LHCN-M2 (cell line): ENCODE measurements around the gene TOP1. TPM values are rescaled to one million over a fixed set of nuclear protein-coding genes. Genes with fewer than 3 reads are reported as not detected.

ENCODE experiments used
- DNase-seq: peaks from one replicate; pipeline ENCODE4 v3.0.0-alpha.2; 2012; ENCODE audit warnings: low read depth
- total RNA-seq: library from RNA; depleted of rRNA; stranded (reverse); fragments of >200 nt; gene quantifications from 2 replicates; pipeline ENCODE4 v1.2.3, GENCODE V29; 2014

Gene TOP1
- total RNA-seq, 1 experiment from 2014 or later, result 37.4 TPM

GRCh38 chr20:41057999-41058673 is 29.5 kb downstream of the TOP1 start:
- peak; percentile 65 for DNase-seq

DNA sequence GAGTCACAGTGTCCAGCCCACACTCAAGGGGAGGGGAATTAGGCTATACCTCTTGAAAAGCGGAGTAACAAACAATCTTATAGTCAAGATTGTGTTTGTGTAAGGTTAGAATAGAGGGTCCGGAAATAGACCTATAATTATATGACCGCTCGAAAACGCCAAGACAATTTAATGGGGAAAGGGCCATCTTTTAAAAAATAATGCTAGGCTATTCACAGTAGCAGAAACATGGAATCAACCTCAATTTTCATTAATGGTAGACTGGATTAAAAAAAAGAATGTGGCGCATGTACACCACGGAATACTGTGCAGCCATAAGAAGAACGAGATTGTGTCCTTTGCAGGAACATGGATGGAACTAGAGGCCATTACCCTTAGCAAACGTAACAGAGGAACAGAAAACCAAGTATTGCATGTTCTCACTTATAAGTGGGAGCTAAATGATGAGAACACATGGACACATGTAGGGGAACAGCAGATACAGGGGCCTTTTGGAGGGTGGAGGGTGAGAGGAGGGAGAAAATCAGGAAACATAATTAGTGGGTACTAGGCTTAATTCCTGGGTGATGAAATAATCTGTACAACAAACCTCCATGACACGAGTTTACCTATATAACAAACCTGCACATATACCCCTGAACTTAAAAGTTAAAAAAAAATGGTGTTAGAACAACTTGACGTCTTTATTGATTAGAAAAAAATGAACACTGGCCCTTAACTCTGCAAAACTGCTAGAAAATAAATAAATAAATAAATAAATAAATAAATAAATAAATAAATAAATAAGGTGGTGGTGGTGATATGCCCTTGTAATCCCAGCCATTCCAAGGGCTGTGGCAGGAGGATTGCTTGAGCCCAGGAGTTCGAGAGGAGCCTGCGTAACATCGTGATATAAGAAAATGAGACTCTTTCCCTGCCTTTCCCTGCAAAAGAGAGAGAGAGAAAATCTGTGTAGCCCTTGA is 30.3 kb downstream of the TOP1 start:
- DNase-seq, result no peak

GRCh38 chr20:41061155-41061554 is 32.5 kb downstream of the TOP1 start:
- no peak for DNase-seq

- no peak for DNase-seq
Observed at GRCh38 chr20:41063442-41063841, 34.8 kb downstream of the TOP1 start.

DNA sequence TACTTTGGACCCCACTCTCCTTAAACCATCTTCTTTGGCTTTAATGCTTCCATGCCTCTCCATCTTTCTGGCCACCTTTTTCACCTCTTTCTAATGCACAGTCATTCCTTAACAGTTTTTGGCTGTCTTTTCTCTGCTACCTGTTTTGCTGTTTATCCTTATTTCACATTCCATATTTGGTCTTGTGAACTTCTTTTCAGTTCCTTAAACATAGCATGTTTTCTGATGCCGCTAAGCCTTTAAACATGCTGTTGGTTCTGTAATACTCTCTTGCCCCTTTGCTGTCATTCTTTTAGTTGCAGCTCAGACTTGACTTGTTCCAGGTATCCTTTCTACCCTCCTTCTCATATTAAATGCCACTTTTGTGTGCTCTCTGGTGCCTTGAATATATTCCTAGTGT is 35.8 kb downstream of the TOP1 start:
- DNase-seq, result no peak

DNA sequence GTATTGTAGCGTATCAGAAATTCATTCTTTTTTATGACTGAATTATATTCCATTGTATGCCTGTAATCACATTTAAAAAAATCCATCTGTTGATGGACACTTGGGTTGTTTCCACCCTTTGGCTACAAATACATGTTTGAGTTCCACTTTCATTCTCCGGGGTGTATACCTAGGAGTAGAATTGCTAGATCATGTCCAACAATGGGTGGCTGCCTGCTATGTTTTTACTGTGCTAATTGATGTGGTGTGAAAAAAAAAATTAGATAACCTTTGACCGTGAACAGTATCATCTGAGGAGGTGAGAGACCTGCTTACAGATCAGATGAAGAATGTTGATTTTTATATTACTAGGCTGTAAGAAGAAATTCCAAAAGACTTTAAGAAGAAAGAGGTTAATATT is 37.1 kb downstream of the TOP1 start:
- no peak for DNase-seq

DNA sequence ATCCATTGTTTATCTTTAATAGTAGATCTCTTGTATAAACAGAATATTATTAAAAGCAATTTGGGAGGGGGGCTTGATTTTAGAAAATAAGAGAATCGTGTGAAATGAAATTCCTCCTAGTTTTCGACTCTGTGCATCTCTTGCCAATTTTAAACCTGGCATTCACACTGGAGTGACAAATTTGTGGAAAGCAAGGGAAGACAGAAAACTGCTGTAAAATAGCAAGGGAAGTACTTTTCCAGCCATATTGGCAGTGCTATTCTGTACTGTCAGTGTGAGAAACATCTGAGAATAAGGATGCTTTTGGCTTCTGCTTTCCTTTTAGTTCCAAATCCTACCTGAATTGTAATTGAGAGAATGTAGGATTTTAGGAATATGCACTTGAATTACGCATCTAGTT is 40.2 kb downstream of the TOP1 start:
- no peak for DNase-seq

DNA sequence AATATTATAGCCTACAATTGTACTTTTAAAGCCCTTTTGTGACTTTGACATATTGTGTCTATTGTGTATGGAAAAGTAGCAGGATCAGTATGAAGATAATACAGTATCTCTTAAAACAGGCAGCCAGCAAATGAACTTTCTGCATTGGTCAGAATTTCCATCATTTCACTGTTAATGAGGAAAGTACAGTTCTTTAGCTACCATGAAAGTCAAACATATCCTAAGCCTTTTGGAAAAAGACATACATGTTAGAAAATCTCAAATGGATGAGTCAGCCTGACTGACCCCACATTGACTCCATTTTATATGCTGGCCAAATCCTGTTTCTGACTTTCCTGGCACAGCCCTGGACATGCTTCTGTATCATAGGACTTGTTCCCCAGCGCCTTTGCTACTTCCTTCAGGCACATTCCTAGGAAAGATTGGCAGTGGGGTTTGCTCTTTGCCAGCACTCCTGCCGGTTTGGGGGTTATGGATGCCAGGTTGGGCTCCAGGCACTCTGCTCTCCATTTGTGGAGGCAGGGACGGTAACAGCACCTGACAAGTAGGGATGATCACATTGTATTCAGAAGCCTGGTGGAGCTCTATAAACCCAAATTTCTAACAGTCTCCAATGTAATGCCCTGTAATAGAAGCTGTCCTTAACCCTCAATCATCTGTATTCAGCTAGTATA is 43.7 kb downstream of the TOP1 start:
- DNase-seq, result peak; percentile 84

DNA sequence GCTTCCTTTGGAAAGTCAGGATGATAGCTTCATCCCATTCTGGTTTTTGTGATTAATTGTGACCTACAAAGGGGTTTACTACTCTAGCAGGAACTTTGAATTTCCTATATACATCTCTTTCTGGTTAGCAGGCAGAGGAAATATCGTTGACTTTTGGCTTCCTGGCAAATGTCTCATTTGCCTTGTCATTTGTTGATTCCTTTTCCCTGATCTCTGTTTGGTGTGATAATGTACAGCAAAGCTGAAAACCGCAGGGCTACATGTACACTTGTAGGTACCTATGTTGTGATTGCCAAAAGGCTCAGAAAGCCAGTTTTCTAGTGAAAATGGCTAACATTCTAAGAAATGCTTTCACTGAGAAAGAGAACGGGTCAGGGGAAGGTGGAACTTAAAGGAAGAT is 44.3 kb downstream of the TOP1 start:
- DNase-seq, result no peak

DNA sequence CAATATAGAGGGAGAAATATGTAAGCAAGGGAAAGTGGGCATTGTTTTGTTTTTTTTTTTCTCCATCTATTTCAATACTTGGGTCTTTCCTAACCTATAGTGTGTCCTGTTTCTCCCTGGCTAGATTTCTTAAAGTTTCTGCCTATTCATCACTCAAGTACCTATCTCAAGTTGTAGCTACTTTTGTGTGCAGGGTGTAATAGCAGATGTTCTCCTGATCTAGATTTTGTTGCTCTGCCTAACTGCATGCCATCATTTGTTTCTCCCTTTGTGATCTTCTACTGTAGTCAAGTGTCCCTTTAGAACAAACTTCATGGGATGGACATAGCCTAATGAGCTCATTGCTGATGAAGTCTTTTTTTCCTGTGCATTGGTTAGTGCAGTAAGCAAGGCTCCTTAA is 45.8 kb downstream of the TOP1 start:
- DNase-seq, result no peak

DNA sequence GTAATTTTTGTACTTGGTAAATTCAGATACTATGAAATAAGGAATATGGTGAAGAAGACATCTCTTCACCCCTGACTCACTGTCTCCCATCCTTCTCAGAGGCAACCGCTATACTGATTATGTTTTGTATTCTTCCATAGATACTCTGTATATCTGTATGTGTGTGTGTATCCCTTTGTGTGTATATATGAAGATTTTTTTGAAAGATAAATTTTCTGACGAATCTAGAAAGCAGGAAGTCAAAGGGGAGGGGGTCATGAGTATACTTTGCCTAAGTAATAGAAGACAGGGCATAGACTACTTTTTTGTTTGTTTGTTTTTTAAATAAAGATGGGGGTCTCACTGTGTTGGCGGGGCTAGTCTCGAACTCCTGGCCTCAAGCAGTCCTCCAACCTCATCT is 48.2 kb downstream of the TOP1 start:
- DNase-seq, result no peak

DNA sequence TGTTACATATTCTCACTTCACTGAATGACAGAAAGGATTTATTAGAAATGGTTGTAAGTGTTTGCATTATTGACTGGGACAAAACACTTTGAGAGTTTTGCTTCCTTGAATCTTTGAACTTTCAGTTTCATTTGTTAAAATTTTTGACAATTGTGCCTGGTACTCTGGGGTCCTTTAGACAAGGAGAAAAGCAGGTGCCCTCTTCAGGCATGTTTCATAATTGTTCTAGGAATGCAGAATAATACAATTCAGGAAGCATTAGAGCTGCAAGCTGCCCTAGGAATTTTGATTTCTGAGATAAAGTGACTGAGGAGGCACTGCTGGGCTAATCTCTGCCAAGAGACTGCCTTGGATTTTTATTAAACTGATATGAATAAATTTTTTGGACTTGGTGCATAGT is 49.7 kb downstream of the TOP1 start:
- DNase-seq, result peak; percentile 64

DNA sequence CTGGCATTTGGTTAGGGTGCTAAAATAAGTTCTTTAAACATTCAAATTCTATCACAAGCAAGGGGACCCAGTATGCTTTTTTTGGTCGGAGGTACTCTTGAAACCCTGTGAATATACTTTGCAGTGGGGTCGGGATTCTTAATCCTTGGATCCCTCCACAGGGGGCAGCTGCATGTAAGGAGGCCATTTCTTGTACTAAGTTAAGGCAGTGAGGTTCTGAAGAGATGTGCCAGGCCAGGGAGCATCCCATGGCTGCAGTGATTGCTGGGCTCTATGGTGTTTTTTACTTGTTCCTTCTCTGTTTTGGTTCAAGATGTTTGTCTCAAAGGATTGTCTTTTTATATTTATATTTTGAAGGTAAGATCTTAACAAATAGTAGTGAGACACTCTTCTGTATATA is 50.4 kb downstream of the TOP1 start:
- no peak for DNase-seq

DNA sequence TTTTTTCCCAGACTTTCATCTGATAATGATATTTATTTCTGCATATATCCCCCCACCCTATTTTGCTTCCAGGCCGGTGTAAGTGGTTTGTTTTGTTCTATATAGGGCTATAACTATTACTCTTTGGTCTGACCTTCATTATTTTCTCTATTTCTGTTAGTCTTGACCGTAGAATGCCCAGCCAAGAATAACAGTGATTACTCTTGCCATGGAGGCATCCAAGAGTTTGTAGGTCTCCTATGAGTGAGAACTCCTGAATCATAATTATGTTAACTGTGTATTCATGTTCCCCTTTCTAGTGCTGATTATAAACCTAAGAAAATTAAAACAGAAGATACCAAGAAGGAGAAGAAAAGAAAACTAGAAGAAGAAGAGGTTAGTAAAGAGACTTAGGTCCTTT is 52.2 kb downstream of the TOP1 start:
- no peak for DNase-seq

GRCh38 chr20:41081276-41081814 is 52.7 kb downstream of the TOP1 start:
- peak; percentile 41 for DNase-seq

GRCh38 chr20:41082306-41082705 is 53.7 kb downstream of the TOP1 start:
- DNase-seq, result no peak

GRCh38 chr20:41085606-41086005 is 57.0 kb downstream of the TOP1 start:
- no peak for DNase-seq

GRCh38 chr20:41086402-41087324 is 58.0 kb downstream of the TOP1 start:
- DNase-seq, result no peak

DNA sequence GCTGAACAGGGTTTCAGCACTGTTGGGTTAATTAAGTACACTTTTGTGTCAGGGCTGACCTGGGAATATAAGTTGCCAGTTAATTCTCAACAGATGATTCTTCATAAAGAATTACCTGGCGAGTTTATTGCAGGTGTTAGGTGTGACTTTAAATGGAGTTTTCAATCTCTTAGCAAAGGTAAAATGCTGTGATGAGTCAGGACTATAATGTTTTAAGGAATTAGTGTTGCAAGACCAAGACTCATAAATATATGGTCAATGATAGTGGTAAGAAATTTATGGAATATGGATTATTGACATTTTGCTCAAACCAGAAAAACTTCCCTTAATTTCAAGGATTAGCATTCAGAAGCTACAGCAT is 58.7 kb downstream of the TOP1 start:
- DNase-seq, result no peak

- no peak for DNase-seq
Observed at GRCh38 chr20:41087777-41088176, 59.2 kb downstream of the TOP1 start.

DNA sequence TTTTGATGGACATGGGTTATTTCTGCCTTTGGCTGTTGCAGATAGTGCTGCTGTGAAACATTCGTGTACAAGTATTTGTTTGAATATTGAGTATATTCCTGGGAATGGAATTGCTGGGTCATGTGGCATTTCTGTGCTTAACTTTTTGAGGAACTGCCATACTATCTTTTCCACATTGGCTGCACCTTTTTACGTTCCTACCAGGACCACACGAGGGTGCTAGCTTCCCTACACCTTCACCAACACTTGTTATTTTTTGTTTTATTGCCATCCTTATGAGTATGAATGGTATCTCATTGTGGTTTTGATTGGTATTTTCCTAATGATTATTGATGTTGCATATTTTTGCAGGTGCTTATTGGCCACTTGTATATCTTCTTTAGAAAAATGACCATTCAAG is 60.9 kb downstream of the TOP1 start:
- DNase-seq, result no peak
